ENCODE data around the gene THBD. TPM values are rescaled to one million over a fixed set of nuclear protein-coding genes. Genes with fewer than 3 reads are reported as not detected.
"Not testable (repeated sequence)": the region's sequence is repeated elsewhere in the genome, so short reads cannot be mapped to it uniquely, and the experiment has no call there.

The THBD gene
- total RNA-seq, 1 donor from 2014 or later = 33.4 TPM

DNA sequence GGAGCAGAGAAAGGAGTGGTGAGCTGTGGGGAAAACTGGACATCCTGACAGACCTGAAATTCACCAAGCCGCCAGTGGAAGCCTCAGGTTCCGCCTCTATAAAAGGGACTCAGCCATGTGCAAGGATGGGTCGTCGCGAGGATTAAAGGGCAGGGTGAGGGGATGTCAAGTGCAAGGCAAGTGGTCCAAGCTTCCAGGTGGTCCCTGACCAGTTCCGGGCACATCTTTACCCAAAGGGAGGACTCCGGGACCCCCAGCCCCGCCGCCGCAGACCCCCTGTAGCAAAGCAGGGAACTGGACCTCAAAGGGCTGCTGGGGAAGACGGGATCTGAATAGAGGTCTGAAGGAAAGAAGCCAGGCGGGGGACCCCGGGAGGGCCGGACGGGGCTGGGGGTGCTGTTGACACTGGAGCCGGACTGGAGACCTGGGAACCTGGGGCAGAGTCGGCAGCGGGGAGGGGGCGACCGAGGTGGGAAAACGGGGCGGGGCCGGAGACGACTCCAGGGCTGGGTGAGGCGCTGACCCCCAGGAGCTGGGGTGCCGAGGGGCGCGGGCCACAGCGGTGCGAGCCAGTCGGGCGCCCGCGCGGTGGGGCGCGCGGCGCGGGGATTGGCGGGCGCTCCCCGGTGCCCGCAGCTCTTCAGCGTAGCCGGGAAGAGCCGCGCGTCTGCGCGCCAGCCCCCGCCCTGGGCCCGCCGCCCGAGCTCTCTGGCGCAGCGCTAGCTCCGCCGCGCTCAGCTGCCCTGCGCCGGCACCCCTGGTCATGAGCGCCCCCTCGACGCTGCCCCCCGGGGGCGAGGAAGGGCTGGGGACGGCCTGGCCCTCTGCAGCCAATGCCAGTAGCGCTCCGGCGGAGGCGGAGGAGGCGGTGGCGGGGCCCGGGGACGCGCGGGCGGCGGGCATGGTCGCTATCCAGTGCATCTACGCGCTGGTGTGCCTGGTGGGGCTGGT lies 14.5 kb downstream of the THBD start, which contains the start of gene SSTR4:
Gene SSTR4, plus strand, starts transcription at position 592 of the 951 bp plus-strand sequence. Its CDS starts 172 bp downstream, at position 764.
- DNase-seq = no peak

DNA sequence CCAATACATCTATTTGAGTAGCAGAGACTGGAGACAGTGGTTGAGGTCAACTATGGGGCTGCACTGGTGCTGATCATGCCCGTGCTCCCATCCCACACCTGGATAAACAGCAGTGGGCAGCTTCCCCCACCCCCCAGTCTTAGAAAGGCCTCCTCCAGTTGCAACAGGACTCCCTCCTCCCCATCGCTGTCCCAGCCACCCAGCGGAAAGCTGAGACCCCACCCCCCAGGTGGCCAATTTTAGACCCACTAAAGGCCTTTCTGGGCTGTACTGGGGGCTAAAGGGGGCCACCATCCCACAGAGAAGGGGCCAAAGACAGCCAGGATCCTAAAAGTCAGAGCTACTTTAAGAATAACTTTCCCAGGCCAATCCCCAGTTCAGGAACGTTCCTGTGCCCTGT lies 15.6 kb downstream of the THBD start:
- no peak for DNase-seq

DNA sequence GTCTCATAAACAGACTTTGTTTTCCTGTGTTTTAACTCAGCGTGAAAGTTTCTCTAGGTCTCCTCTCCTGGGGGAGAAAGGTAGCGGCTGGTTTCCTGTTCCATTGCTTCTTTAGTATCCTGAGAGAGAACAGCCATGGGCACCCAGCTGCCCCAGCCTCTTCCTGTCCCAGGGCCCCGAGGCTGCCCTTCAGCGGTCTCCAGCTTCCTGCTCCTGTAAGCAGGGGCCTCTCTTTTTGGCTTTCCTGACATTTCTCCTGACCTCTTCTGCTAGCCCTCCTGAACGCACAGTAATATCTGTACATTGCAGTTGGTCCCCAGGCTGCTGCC lies 16.8 kb downstream of the THBD start:
- DNase-seq = no peak

- no peak for DNase-seq
These were observed 17.3 kb downstream of the THBD start for GRCh38 chr20:23032056-23032749.

GRCh38 chr20:23031346-23031745 lies 18.1 kb downstream of the THBD start:
- DNase-seq = no peak

DNA sequence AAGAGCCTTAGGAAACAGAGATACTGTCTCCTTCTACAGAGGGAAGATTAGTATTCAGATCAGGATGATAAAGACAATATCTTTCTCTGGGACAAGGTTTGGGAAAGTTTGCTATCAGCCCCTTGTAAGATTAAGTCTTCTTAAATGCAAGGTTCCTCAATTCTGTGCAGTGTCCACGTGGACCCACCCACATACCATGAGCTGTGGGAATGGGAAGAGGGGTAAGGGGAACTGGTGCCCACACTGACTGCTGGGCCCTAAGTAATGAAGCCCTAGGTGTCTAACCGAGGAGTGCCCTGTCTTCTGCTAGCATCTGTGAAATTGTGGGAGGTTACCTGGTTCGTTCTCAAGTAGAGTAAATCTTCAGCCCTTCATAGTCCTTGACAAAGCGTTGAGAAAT lies 20.1 kb downstream of the THBD start:
- no peak for DNase-seq

- DNase-seq = no peak
These were observed 21.1 kb downstream of the THBD start for GRCh38 chr20:23028392-23028791.

DNA sequence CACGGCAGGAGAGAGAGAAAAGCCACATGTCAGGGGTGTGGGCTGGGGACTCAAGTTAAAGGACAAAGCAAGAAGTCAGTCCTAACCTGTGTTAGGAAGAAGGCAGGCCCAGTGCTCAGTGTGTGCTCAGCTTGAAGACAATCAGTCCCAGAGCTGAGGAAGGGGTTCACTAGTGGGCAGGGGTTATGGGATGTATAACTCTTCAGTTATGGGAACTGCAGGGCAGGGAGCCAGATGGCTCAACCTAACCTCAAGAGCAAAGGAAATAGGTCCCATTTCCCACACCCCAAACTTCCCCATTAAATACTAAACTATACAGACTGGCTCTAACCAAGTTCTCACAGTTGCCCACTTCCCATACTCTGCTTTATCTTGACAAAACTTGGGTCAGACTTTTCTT lies 21.8 kb downstream of the THBD start:
- DNase-seq = no peak

- not testable (repeated sequence) for DNase-seq
These were observed 24.0 kb downstream of the THBD start for GRCh38 chr20:23025503-23025902.

GRCh38 chr20:23024701-23025100 lies 24.8 kb downstream of the THBD start:
- no peak for DNase-seq

DNA sequence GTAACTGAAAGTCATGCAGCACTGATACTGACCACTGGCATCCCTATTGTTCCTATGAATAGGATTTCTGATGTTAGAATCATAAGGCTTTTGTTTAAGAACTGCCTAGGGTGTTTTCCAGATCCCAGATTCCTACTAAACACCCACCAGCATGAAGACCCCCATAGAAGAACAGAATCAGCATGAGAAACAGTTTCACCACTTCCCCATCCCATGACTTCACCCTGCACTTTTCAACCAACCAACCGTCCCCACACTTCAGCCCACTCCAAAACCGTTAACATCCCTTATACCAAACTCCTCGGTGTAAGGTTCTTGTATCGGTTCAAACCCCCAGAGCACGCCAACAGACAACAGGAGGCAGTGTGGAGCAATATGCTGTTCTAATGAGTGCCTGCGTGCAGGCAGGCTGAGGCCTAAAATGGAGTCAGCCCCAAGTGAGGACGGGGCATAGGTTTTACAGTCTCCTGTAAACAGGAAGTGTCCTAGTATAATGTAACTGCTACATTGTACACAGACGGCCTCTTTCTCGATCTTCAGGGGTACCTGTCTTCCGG lies 25.8 kb downstream of the THBD start:
- DNase-seq = no peak

DNA sequence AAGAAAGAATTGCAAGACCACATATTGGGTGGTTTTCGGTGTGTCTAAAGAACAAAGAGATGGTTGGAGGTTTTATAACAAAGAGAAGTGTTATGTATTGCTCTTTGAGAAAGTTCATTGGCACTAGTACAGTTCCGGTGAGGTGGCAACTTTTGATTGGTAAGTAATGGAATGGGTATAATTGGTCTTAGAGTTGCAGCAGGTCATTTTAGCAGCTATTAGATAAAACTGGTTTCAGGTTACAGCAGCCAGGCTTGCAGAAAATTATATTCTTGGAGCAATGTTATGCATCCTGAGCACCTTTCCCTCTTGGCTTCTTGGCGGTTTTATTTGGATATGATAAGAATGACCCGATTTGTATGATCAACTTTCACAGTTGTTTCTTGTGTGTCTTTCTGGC lies 26.6 kb downstream of the THBD start:
- no peak for DNase-seq

DNA sequence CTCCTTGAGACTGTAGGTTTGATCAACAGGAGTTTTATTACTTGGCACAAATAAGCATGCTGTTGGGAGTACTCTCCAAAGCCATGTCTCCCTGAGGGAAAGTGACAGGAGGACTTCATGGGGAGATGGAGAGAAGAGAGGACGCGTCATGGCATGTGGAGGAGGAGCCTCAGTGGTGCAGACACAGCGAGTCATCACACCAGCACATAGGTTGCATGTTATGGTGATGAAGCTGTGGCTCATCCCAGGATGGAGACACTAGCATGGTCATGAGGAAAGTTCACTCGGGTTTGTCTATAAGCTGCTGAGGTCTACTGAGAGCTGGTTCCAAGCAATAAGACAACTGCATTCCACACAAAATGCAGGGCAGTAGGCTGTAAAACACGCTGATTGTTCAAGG lies 27.5 kb downstream of the THBD start:
- DNase-seq = no peak

GRCh38 chr20:23021541-23021940 lies 27.9 kb downstream of the THBD start:
- DNase-seq = no peak

GRCh38 chr20:23020230-23021018 lies 29.0 kb downstream of the THBD start:
- DNase-seq = no peak

GRCh38 chr20:23019403-23019802 lies 30.1 kb downstream of the THBD start:
- no peak for DNase-seq

DNA sequence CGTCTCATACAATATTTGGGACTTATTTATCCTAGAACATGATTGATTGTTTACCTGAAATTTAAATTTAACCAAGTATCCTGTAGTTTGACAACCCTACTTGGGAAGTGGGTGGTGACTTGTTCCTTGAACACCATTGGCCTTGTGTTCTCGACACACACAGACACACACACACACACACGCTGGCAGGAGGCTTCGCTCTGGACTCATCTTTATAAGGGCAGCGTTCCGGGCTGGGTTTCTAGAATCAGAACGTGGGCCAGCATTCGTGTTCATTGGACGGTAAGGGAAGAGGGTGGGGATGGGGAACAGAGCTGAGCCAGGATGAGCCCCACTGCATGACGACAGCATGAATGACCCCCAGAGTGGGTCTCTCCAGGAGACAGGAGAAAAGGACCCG lies 30.5 kb downstream of the THBD start:
- DNase-seq = no peak

GRCh38 chr20:23018432-23018831 lies 31.0 kb downstream of the THBD start:
- DNase-seq = no peak

DNA sequence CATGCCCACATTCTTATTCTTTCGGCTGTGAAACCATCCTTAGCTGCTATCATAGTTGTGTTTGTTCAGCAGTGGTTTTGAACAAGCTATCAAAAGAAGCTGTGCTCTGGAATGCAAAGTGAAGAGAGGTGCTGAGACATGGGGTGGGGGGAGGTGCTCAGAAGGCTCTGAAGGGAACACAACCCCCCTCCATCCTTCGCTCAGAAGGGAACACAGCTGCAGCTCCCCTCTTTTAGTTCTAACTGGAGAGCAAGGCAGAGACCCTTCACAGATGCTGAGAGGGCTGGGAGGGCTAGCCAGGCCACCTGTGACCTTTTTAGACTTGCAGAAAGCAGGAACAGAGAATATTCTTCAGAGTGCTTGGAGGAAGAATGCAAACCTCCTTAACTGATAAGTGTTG lies 32.0 kb downstream of the THBD start:
- DNase-seq = no peak

DNA sequence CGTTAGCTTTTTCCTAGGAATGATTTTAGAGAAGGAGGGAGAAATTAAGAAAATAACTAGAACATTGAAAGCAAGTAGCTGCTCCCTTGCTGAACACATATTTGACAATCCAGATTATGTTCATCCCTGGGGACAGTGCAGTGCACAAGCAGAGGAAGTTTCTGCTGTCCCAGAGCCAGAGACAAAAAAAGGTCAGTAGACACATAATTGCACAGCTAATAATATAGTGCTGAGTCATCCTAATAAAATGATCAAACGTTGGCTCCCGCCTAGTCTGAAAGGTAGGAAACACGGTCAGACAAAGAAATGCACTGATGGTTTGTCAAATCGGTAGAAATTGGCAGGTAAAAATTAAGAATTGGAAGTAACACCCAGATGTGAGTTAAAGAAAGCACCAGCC lies 36.0 kb downstream of the THBD start:
- DNase-seq = no peak

- no peak for DNase-seq
These were observed 38.3 kb downstream of the THBD start for GRCh38 chr20:23011008-23011721.

- DNase-seq = no peak
These were observed 39.4 kb downstream of the THBD start for GRCh38 chr20:23010096-23010495.
